Fibroblast of mammary gland (primary cell): ENCODE results near the gene SEPTIN12.

Experiments used
- DNase-seq: peaks from one replicate; pipeline ENCODE4 v3.0.0-alpha.2; 2010; ENCODE audit warnings: low read depth
- H3K4me3 ChIP-seq: 2 replicates; pipeline ENCODE4 v1.5.1; 2011; ENCODE audit warnings: low read depth, mild to moderate bottlenecking, low read length, moderate library complexity; ENCODE audit not compliant: control insufficient read depth
- TF ChIP-seq, protein P1 (sequence below): conservative IDR thresholded peaks from 2 replicates; pipeline ENCODE4 v1.5.1; 2011; ENCODE audit warnings: low read depth, low read length, inconsistent platforms; ENCODE audit not compliant: control insufficient read depth, insufficient read depth

SEPTIN12 gene

DNA sequence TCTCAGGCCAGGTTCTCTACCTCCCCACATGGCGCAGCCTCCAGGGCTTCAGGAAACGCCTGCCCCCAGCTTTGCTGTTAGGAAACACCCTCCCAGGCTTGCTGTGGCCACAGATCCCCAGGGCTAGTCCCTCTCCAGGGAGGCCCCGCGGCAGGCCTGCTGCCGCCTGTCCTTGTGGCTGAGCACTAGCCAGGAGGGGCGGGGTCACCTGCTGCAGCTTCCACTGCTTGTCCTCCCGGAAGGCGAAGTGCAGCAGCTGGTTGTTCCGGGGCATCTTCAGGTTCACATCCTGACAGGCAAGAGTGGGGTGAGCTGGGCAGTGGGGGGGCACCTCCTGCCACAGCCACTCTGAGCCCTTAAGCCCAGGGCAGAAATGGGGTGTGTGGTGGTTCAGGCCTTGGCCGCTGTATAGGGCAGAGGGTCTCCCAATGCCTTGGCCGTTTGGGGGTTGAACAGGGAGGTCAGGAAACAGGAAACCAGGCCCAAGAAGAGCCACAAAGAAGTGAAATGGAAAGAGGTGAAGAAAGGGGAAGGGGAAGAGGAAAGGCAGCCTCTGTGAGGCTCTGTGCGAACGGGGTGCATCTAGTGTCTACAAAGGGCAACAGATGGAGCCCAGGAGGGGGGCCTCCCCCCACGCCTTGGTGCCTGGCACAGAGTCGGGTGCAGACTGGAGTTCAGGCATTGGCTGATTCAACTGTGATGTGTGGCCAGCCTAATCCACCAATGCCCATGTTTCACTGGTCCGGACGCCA is 12.3 kb upstream of the SEPTIN12 start:
- no peak for DNase-seq
- H3K4me3 ChIP-seq, result no peak overlapping the region
- TF ChIP-seq, protein P1, sequence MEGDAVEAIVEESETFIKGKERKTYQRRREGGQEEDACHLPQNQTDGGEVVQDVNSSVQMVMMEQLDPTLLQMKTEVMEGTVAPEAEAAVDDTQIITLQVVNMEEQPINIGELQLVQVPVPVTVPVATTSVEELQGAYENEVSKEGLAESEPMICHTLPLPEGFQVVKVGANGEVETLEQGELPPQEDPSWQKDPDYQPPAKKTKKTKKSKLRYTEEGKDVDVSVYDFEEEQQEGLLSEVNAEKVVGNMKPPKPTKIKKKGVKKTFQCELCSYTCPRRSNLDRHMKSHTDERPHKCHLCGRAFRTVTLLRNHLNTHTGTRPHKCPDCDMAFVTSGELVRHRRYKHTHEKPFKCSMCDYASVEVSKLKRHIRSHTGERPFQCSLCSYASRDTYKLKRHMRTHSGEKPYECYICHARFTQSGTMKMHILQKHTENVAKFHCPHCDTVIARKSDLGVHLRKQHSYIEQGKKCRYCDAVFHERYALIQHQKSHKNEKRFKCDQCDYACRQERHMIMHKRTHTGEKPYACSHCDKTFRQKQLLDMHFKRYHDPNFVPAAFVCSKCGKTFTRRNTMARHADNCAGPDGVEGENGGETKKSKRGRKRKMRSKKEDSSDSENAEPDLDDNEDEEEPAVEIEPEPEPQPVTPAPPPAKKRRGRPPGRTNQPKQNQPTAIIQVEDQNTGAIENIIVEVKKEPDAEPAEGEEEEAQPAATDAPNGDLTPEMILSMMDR, result no peak

DNA sequence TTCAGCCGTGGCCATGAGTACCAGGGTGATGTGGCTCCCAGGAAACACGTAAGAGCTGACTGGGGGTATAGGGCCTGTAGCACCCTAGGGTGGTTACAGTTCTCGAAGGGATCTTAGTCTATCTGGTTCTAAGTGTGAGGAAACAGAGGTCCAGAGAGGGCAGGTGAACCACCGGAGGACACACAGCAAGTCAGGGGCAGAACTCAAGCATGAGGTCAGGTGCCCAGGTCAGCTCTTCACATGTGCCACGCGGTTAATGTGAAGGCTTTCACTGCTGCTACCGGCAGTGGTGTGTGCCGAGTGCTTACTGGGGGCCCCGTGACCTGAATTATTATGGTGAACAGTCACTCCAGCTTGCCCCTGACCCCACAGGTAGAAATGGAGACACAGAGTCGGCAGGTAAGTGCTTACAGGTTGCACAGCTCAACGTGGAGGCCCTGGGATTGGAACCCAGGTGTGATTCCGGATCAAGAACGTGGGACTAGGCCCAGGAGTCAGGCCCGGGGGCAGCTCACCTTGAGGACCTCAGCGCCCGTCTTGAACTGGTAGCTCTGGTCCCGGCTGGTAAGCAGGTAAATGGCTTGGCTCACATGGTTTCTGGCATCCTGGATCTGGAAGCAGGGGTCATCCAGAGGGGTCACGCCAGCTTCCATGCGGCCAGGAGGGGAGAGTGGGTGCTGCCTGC is 11.2 kb upstream of the SEPTIN12 start:
- no peak for DNase-seq
- no peak overlapping the region for H3K4me3 ChIP-seq
- TF ChIP-seq, protein P1, result no peak

DNA sequence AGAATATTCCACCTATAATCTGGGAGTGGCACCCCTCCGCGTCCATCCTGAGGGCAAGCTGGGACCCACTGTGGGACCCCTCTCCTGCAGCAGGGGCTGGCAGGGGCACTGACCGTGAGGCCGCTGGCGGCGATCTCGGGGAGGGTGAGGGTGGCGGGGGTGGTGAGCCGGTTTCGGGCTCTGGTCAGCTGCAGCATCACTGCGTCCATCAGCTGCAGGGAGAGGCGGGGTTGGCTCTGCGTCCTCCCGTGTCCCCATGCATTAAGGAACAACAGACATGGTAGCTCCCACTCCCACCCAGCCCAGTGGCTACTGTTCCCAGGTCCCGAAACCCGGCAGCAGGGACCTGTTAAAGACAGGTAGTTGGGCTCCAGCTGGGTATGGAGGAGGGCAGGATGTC is 10.3 kb upstream of the SEPTIN12 start:
- no peak overlapping the region for H3K4me3 ChIP-seq
- TF ChIP-seq, protein P1, result no peak
- no peak for DNase-seq

DNA sequence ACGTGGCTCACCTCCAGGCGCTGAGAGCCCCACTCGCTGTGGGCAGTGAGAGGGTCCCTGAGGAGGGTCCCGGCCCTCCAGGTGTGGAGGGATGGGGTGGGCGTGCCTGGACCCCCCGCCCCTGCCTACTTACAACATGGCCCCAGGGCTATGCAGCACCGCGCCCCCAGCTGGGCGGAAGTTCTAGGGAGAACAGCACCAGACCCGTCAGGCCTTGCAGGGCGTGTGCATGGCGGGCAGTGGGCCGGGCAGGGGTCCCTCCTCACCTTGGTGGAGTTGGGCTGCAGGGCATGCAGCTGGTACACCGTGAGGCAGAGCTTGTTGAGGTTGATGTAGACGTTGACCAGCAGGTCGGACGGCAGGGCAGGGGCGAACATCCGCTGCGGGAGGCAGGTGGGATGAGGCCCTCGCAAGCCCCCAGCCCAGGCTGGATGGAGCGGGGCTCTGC is 9.7 kb upstream of the SEPTIN12 start:
- DNase-seq, result no peak
- no peak overlapping the region for H3K4me3 ChIP-seq
- TF ChIP-seq, protein P1, result no peak

DNA sequence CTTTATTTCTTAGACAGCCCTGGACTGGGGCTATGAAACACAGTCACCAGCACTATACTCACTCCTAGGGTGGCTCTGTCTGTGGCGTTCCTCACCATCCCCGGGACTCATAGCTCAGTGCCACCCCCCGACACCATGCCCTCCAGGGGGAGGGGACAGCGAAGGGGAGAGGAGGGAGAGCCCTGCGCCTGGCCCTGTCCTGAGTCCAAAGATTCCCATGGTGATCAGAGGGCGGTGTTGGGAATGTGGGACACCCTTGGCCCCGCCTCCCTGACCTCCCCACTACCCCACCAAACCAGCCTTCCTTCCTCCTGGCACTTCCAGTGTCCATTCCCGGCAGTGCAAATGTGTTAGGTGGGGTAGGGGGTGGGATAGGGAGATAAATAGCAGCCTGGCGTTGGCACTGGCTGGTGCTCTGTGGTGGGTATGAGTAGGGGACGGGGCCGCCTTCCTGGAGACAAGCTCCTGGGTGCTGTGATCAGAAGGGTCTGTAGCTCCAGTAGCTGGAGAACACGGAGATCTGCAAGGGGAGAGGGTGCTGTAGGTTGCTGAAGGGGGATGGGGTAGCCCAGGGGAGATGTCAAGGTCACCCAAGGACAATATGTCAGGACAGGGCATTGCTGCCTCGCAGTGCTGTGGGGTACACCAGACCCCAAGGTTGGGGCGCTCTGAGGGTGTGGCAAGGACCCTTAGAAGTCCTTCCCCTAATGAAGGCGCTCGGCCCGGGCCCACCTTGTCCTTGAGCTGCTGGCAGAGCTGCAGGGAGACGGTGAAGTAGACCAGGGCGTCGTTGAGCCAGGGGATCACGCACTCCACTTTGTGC is 9.0 kb upstream of the SEPTIN12 start:
- DNase-seq, result no peak
- no peak overlapping the region for H3K4me3 ChIP-seq
- TF ChIP-seq, protein P1, result no peak

DNA sequence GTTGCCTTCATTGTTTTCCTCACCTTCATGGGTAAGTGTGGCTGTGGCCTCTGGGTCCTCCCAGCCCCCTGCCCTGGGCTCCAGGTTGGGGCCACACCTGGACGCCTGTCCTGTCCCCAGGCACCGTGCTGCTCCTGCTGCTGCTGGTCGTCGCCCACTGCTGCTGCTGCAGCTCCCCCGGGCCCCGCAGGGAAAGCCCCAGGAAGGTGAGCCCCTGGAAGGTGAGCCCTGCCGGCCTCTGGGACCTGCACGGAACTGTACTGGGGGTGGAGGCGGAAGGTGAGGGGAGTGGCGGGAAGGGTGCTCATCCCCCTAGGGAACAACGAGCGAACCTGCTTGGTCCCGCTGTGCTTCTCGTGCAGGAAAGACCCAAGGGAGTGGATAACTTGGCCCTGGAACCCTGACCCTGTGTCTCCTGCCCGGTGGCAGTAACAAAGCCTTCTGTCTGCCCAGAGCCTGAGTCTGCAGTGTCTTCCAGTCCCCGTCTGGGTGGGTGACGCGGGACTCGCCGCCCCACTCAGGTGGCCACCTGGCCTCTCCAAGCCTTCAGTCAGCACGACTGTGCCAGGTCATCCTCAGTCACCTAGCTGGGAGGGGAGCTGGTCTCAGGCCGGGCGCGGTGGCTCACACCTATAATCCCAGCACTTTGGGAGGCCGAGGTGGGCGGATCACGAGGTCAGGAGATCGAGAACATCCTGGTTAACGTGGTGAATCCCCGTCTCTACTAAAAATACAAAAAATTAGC is 7.9 kb upstream of the SEPTIN12 start:
- H3K4me3 ChIP-seq, result no peak overlapping the region
- DNase-seq, result no peak
- TF ChIP-seq, protein P1, result no peak
